ENCODE measurements around the gene DNAJC7.

DNA sequence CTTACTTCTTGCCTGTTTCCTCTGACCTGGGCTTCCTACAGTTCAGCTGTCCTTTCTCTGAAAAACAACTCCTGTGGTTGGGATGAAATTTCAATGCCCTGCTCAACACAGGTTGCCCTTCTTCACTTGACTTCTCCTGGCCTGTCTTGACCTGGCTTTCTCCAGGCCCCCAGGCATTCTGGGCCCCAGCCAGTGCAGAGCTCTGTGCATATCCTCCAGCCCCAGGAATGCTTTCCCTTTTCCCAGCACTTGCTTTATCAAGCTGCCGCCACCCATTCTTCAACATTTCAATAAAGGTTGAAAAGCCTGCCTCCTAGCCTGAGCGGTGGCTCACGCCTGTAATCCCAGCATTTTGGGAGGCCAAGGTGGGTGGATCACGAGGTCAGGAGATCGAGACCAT, 76.1 kb downstream of the DNAJC7 start:
- TF ChIP-seq, protein P1, sequence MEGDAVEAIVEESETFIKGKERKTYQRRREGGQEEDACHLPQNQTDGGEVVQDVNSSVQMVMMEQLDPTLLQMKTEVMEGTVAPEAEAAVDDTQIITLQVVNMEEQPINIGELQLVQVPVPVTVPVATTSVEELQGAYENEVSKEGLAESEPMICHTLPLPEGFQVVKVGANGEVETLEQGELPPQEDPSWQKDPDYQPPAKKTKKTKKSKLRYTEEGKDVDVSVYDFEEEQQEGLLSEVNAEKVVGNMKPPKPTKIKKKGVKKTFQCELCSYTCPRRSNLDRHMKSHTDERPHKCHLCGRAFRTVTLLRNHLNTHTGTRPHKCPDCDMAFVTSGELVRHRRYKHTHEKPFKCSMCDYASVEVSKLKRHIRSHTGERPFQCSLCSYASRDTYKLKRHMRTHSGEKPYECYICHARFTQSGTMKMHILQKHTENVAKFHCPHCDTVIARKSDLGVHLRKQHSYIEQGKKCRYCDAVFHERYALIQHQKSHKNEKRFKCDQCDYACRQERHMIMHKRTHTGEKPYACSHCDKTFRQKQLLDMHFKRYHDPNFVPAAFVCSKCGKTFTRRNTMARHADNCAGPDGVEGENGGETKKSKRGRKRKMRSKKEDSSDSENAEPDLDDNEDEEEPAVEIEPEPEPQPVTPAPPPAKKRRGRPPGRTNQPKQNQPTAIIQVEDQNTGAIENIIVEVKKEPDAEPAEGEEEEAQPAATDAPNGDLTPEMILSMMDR (IDR thresholded peaks at IDR 0.05; ENCODE audit: poor library complexity): no peak
- no peak for TF ChIP-seq EZH2 (IDR thresholded peaks at IDR 0.05; ENCODE audit: borderline replicate concordance)
- no peak for TF ChIP-seq EZH2phosphoT487 (IDR thresholded peaks at IDR 0.05; ENCODE audit: low read depth, severe bottlenecking, unreplicated experiment)

Data from hepatocyte (in vitro differentiated cells).